HG03139 (cell line): Measurements from ENCODE around the gene PUS10.

Source experiments
- ATAC-seq: cut with Tn5 transposase; IDR thresholded peaks from one replicate; pipeline ENCODE4 v1.9.1; 2021; ENCODE audit not compliant: unreplicated experiment

PUS10 gene

GRCh38 chr2:60973705-60974104 is 44.4 kb downstream of the PUS10 start:
- ATAC-seq, result no peak

- ATAC-seq, result no peak
Observed at GRCh38 chr2:60972889-60973656, 45.0 kb downstream of the PUS10 start.

- ATAC-seq, result no peak
Observed at GRCh38 chr2:60966507-60967405, 51.3 kb downstream of the PUS10 start.

GRCh38 chr2:60965499-60965785 is 52.6 kb downstream of the PUS10 start:
- ATAC-seq, result no peak

GRCh38 chr2:60964651-60965498 is 53.2 kb downstream of the PUS10 start:
- no peak for ATAC-seq

- no peak for ATAC-seq
Observed at GRCh38 chr2:60963190-60963589, 54.9 kb downstream of the PUS10 start.

- ATAC-seq, result no peak
Observed at GRCh38 chr2:60962528-60962927, 55.5 kb downstream of the PUS10 start.

- ATAC-seq, result no peak
Observed at GRCh38 chr2:60961457-60961856, 56.6 kb downstream of the PUS10 start.

- no peak for ATAC-seq
Observed at GRCh38 chr2:60960706-60961105, 57.3 kb downstream of the PUS10 start.

- ATAC-seq, result no peak
Observed at GRCh38 chr2:60959501-60959900, 58.6 kb downstream of the PUS10 start.

GRCh38 chr2:60958800-60959199 is 59.3 kb downstream of the PUS10 start:
- no peak for ATAC-seq

GRCh38 chr2:60958361-60958760 is 59.7 kb downstream of the PUS10 start:
- no peak for ATAC-seq

GRCh38 chr2:60957643-60958042 is 60.4 kb downstream of the PUS10 start:
- no peak for ATAC-seq

GRCh38 chr2:60957224-60957623 is 60.8 kb downstream of the PUS10 start:
- no peak for ATAC-seq

GRCh38 chr2:60954139-60954538 is 63.9 kb downstream of the PUS10 start:
- no peak for ATAC-seq

- no peak for ATAC-seq
Observed at GRCh38 chr2:60948926-60949579, 69.0 kb downstream of the PUS10 start.

GRCh38 chr2:60948161-60948560 is 69.9 kb downstream of the PUS10 start:
- ATAC-seq, result no peak

GRCh38 chr2:60947056-60947455 is 71.0 kb downstream of the PUS10 start:
- ATAC-seq, result no peak

- no peak for ATAC-seq
Observed at GRCh38 chr2:60945341-60945740, 72.7 kb downstream of the PUS10 start.

- ATAC-seq, result no peak
Observed at GRCh38 chr2:60939622-60940021, 78.4 kb downstream of the PUS10 start.

GRCh38 chr2:60938301-60938700 is 79.8 kb downstream of the PUS10 start:
- no peak for ATAC-seq
